ENCODE measurements around the gene NKAIN2.
"Not testable (repeated sequence)": the region's sequence is repeated elsewhere in the genome, so short reads cannot be mapped to it uniquely, and the experiment has no call there.

NKAIN2 gene

DNA sequence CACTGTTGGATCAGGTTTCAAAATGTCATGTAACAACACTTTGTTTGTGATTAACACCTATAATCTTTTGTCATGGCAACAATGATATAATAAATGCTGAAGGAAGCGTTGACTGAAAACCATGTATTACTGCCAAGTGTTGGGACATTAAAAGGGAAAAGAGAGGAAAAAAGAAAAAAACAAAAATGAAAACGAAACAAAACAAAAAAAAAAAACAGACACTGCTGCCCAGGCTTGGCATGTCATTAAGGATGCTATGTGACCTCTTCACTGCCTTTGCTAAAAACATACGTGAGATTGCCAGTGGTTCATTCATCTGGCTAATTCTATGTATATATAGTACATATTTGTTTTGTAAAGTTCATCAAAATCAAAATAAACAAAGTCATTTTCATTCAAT, 641.9 kb downstream of the NKAIN2 start:
- DNase-seq (ENCODE audit: extremely low spot score, insufficient read length, low read depth) (no peak), FAIRE-seq (no peak)

DNA sequence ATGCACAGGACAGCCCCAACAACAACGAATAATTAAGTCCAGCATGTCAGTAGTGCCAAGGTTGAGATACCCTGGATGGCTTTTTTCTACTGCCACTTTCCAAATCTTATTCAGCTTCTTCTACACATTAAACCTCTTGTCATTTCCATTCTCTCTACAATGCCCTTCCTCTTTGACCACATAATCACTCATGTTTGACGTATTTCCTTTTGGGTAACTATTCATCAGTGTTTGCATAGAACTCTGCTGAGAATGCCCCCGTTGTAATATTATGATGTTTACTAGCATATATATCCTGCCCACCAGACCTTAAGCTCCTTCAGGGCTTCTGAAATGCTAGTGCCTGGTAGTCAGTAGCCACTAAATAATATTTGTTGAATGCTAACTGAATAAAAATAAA, 643.3 kb downstream of the NKAIN2 start:
- DNase-seq (ENCODE audit: extremely low spot score, insufficient read length, low read depth): no peak
- no peak for FAIRE-seq

DNA sequence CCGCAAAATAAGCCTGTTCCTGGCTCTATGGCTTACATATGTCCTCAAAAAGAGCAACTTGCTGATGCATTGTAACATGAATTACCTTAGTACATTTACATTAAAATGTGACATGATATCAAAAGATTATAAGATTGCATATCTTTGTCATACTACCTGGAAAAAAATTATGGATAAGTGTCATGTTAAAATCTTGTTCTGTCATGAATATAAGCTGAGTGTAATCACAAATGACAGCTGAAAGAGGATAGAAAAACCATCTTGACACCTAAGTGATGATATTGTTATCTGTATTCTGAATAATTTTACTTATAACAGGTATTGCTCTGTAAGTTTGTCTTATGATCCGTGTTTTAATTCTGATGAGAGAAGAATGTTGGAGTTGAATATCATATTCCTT, 655.6 kb downstream of the NKAIN2 start:
- FAIRE-seq: no peak
- no peak for DNase-seq (ENCODE audit: extremely low spot score, insufficient read length, low read depth)

DNA sequence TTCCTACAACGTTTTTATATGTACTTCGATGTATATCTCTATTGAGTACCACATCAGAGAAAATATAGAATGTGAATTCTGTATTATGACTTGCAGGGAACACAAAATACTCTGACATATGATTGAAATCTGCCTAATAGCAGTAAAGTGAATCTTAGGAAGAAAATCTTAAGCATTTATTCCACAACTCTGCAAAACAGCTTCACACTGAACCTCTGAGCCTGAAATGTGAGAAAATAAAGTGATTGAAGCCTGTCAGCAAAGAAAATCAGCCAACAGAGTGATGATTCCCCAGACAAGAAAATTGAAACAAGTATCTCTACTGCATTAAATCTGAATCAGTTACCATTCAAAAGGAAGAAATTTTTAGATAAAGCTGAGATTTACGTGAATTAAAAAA, 659.1 kb downstream of the NKAIN2 start:
- DNase-seq (ENCODE audit: extremely low spot score, insufficient read length, low read depth): no peak

DNA sequence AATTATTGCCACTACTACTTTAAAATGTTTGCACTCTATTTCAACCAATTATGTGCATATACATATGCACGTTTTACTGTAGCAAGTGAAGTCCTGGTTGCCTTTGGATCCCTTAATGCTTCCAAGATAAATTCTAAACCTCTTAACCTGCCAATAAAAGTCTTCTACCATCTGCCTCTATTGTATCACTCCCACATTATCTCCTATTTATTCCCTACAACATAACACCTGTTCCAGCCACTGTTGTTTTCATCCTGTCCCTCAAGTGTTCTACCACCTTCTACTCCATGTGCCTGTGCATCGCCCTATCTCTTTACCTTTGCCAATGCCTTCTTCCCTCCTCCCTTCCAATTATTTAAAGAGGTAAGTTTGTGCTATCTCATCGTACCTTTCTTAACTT, 659.6 kb downstream of the NKAIN2 start:
- DNase-seq (ENCODE audit: extremely low spot score, insufficient read length, low read depth): no peak
- no peak for FAIRE-seq

More for the DNA sequence above, 659.1 kb downstream of the NKAIN2 start:
- FAIRE-seq: no peak

DNA sequence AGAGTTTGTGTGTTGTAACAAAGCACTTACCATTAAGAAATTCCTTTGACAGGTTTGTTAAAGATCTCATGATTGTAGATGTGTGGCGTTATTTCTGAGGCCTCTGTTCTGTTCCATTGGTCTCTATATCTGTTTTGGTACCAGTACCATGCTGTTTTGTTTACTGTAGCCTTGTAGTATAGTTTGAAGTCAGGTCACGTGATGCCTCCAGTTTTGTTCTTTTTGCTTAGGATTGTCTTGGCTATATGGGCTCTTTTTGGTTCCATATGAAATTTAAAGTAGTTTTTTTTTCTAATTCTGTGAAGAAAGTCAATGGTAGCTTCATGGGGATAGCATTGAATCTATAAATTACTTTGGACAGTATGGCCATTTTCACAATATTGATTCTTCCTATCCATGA, 660.9 kb downstream of the NKAIN2 start:
- DNase-seq (ENCODE audit: extremely low spot score, insufficient read length, low read depth); FAIRE-seq: not testable (repeated sequence)

DNA sequence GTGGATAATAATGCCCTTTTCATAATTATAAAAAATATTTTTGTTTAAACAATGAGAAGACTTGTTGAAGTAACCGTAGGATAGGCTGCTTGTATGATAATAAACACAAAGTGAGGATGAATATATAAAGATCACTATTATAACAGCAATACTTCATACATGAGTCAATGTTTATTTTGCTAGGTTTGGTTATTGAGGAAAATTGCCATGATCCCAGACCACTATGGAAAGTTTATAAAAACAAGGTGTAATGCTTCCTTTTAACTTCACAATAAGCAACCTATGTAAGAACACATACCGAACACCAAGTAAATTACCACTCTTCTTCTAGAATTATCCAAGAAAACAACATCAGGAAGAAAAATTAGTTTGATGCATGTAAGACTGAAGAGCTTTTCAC, 663.3 kb downstream of the NKAIN2 start:
- FAIRE-seq: no peak

DNA sequence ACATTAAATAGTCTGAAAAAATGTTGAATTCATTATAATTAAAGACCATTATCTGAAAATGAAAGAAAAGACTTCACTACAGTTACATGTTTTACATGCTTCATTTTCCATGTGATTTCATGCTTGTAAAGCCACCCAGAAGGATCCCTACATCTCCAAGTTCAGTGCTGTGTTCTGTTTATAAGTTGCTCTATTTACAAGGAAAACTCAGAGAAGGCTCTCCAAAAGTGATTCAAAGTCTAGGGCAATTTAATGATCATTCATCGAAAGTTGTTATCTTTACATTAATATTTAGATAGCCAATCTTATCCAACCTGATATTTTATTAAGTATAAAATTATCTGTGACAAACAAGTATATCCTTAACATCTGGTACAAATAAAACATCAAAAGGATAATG, 663.7 kb downstream of the NKAIN2 start:
- no peak for FAIRE-seq

More for the DNA sequence above, 663.3 kb downstream of the NKAIN2 start:
- no peak for DNase-seq (ENCODE audit: extremely low spot score, insufficient read length, low read depth)

DNA sequence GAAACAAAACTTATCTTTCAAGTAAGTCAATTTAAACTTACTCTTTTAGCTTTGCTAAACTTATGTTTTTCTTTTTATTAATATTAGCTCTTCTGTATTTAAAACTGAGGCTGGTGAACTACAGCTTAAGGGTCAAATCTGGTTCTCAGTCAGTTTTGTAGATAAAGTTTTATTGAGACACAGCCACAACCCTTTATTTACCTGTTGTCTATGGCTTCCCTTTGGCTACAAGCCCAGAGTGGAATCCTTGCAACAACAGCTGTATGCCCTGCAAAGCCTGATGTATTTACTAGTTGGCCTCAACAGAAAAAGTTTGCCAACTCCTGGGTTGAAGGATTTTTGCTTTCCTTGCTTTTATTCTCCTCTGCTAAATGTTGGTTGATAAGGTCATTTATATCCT, 667.1 kb downstream of the NKAIN2 start:
- FAIRE-seq (no peak), DNase-seq (ENCODE audit: extremely low spot score, insufficient read length, low read depth) (no peak)

More for the DNA sequence above, 663.7 kb downstream of the NKAIN2 start:
- DNase-seq (ENCODE audit: extremely low spot score, insufficient read length, low read depth): no peak

DNA sequence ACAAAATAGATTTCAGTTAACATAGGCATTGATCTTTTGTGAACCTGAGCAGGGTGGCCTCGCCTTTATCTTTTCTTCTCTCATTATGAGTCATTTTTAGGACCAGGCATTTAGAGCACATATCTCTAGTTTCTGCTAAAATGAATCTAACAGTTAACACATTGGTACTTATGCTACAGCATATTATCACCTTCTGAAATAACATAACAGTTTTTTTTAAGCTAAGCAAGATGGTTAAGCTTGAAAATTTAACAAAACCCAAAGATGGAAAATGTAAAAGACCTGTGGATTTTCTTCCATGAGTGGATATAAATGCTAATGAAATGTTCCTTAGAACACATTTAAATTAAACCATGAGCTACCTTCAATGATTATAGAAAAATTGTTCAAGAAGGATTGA, 671.5 kb downstream of the NKAIN2 start:
- FAIRE-seq (no peak), DNase-seq (ENCODE audit: extremely low spot score, insufficient read length, low read depth) (no peak)

DNA sequence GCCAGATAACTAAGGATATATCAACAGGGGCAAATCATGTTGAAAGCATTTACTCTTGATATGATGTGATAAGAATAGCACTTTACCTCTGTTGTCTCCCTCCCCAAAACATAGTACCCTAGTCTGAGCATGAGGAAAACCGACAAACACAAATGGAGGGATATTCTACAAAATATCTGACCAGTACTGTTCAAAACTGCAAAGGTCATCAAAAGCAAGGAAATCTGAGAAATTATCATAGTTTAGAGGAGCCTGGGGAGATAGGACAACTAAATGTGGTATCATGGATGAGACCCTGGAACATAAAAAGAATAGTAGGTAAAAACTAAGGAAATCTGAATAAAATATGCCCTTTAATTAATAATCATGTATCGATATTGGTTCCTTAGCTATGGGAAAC, 675.2 kb downstream of the NKAIN2 start:
- DNase-seq (ENCODE audit: extremely low spot score, insufficient read length, low read depth) (no peak), FAIRE-seq (no peak)

DNA sequence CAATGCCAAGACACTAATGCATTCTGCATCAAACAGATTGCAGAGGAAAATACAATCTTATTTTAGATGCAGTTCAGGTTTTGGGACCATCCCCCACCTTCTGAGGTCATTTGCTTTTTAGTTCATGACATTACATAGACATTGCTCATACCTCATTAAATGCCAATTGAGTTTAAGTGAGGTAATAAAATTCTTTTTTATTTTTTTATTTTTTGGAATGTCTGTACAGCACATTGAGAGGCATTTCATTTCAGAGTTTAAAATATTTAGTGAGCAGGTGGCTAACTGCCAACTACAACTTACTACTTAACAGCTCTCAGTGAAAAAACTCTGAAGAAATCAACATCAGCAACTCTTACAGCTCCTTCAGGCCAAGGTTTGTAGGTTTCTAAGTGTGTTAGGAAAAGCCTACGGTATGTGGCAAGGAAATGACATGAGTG, 676.3 kb downstream of the NKAIN2 start:
- no peak for DNase-seq (ENCODE audit: extremely low spot score, insufficient read length, low read depth)
- FAIRE-seq: no peak

DNA sequence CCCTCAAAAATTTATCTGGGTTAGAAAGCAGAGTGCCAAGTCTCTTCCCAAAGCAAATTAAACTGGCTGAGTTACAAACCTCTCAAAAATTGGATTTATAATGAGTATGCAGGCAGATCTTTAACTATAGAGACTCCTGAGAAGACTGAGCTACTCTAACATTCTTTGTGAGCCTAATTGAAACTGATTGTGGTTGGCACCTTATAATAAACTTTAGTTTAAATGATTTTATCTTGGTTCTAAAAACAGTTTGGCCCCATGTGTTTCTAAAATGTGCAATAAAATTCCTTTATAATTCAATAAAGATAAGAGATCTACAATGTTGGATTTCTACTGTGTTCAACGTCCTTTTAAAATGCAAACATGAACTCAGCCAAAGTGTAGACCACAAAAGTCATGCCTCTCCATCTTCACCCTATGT, 678.4 kb downstream of the NKAIN2 start:
- DNase-seq (ENCODE audit: extremely low spot score, insufficient read length, low read depth) (no peak), FAIRE-seq (no peak)

DNA sequence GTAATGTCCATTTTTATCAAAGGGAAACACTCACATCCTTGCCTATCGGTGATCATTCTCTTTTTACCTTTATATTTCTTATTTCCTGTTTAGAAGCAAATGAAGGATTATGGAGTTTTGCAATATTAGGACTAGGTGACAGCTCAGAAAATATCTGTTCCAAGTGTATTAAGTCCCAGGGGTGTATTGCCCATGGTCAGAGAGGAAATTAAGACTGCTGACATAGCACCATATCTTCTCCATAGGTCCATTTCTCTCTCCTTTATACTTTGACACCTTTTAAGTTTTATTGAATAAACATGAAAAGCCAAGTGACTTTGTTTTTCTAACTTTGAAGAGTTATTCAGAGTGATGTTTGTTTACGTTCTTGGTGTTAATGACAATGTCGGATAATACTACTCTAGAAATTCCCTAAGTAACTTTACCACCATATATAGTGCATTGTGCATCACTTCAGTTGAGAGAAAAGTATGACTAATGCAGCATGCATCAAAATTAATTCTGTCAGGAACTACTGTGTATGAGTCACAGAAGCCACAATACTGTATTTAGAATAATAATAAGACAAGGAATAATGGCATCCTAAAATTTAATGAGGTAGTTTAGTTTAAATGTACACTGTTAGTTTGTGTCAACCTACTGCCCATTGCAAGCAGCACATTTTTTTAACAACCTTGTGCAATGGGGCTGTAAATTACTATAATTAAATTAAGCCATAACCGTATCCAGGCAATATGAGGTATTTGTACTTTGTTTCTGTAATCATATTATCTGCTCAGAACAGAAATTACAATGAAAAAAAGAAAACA, 684.2 kb downstream of the NKAIN2 start:
- FAIRE-seq (no peak), DNase-seq (ENCODE audit: extremely low spot score, insufficient read length, low read depth) (no peak)

DNA sequence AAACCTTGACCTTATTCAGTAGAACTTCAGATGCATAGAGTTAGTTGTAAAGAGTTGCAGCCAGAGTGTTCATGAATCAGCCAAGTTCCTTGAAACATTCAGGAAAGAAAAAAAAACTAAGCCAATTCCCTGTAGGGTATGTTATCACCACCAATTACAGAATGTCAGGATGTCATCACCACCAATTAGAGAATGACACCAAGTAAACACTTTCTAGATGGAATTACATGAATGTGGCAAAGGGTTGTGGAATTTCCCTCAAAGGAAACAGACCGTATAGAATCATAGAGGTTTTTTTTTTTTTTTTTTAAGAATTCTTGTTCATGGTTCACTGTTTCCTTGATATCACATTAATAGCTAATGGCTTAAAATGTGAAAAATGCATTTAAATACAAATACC, 686.5 kb downstream of the NKAIN2 start:
- DNase-seq (ENCODE audit: extremely low spot score, insufficient read length, low read depth) (no peak), FAIRE-seq (no peak)

DNA sequence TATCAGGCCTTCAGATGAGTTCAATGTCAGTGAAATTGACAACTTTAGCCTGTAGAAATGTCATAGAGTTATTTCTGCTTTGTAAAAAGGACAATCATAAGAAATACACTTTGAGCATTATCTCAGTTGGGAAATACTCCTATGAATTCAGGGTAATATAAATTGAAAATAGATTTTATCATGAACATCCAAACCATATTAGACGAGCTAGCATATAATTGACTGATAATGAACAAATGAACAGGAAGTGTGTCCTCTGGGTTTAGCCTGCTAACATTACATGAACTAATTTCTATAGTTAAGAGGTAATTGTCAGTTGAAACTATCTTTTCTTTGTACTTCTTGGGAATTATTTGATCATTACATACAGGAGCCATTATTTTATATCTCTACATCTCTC, 689.6 kb downstream of the NKAIN2 start:
- FAIRE-seq: no peak

DNA sequence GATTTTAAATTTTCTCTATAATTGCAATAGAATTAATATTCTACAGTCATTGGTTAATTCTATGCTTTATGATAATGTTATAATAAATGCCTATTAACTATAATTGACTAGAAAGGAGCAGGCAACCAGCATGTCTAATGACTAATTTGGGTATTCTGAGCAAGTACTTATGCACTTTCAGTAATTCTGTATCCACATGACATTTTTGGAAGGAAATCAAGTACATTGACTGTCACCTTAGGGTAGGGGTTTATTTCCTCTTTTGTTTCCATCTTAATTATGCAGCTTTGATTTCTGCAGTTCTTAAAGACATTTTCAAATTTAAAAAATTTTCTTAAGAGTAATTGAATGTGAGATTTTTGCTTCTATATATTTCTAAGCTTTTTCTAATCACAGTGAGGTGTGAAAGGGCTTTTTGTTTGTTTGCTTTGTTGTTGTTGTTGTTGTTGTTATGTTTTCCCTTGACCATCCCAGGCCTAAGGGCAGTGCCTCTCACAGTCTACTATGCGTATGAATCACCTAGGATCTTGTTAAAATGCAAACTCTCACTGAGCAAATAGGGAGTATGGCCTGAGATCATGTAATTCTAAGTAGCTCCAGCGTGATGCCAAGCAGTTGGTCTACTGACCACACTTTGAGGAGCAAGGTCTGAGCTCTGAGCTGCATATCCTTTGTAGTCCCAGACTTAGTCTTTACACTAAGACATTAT, 691.4 kb downstream of the NKAIN2 start:
- FAIRE-seq: no peak
- DNase-seq (ENCODE audit: extremely low spot score, insufficient read length, low read depth): no peak

More for the DNA sequence above, 689.6 kb downstream of the NKAIN2 start:
- no peak for DNase-seq (ENCODE audit: extremely low spot score, insufficient read length, low read depth)

DNA sequence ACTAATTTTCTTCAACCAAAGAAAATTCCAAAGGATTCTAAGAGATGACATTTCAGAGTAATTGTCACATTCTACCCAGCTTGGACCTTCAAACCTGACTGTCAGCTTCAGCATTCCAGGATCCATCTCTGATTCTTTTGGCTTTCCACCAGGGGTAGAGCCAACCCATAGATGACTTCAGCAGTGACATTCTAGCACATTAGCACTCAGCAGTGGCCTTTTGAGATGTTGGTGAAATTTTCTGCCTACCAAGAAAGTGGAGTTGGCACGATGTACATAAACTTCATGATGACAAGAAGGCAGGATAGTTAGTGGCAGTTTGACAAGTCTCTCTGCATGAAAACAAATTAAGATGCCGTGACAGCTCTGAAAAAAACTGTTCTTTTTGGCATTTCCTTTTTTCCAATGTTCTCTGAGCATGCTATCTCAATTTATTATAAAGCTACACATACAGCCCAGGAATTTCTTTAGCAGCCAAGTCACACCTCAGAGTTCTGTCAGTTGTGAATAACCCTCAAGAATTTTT, 692.1 kb downstream of the NKAIN2 start:
- no peak for FAIRE-seq
- no peak for DNase-seq (ENCODE audit: extremely low spot score, insufficient read length, low read depth)

DNA sequence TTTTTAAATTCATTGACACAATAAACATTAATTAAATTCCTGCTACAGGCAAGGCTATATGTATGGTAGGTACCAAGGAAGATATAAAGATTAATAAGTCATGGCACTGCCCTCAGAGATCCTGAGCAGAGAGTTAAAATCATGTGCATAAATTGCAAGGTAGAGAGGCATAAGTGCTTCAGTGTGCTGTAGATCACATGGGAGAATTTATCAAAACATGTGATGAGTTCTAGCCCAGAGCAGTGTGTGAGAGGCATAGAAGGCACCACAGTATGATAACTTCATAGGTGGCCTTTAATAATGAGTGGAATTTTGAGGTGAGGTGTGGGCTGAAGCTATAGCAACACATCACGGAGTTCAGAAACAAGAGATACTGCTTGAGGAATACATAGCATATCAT, 692.7 kb downstream of the NKAIN2 start:
- DNase-seq (ENCODE audit: extremely low spot score, insufficient read length, low read depth): no peak
- FAIRE-seq: no peak

DNA sequence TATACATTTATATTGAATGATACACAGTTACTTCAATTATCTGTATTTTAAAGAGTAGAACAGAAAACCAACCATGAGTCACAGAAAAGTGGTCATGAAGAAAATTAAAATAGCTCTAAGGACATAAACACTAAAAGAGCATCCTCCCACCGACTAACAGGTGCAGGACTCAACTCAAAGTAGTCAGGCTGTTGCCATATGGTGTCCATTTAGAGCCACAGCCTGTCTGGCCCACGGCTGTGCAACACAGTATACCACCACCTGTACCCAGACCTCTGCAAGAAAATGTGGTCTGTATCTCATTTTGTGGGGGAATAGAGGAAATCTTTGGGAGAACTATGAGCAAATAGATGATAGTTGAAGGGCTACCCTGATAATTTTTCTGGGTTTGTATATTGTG, 708.8 kb downstream of the NKAIN2 start:
- FAIRE-seq: no peak

DNA sequence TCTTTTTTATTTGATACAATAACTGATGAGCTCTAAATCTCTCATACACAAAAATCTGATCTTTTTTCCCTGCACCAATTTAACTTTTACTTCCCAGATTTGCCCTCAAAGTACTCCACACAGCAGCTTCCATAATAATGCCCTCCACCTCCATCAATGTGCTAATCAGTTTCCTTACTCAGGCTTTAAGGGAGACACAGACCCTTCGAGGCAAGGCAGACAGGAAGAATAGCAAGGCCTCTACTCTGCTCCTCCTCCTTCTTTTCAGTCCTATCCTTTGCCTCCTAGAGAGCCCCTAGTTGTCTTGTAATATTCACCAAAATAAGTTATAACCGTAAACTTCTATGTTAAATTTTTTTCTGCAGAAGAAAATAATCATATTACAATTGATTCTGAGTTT, 713.7 kb downstream of the NKAIN2 start:
- no peak for DNase-seq (ENCODE audit: extremely low spot score, insufficient read length, low read depth)
- FAIRE-seq: no peak

More for the DNA sequence above, 708.8 kb downstream of the NKAIN2 start:
- no peak for DNase-seq (ENCODE audit: extremely low spot score, insufficient read length, low read depth)
